GM21717 (cell line): ENCODE measurements around the gene MTF2.
"Not testable (repeated sequence)": the region's sequence is repeated elsewhere in the genome, so short reads cannot be mapped to it uniquely, and the experiment has no call there.

Source experiments
- ATAC-seq: cut with Tn5 transposase; IDR thresholded peaks from one replicate; pipeline ENCODE4 v1.9.1; 2021; ENCODE audit warnings: mild to moderate bottlenecking, moderate library complexity; ENCODE audit not compliant: unreplicated experiment

MTF2 gene

DNA sequence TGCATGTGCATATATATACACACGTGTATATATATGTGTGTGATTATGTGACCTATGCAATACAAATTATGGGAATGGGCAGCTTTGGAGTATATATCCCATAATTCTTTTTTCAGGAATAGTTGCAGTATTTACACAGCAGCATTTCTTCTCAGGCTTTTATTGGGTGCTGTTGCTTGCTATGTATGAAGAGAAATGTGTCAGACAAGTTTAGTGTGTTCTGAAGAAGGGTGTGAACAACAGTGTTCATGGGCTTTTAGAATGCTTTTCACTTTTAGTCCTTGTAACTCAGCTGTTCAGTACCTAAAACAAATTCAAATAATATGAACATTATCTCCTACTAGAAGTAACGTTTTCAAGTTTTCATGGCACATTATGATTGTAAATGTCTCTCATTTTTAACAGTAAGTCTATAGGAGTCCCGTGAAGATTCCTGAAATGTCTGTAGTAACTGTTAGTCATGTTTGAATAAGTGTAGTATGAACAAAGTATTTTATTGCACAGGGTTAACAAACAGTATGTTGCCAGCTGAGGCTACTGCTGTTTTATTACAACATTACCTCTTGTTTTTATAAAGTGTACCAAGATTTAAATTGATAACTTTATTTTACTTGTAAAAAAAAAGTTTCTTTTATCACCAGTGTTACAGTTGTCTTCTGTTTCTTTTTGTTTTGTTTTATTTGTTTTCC is 58.7 kb downstream of the MTF2 start:
- ATAC-seq, result no peak

DNA sequence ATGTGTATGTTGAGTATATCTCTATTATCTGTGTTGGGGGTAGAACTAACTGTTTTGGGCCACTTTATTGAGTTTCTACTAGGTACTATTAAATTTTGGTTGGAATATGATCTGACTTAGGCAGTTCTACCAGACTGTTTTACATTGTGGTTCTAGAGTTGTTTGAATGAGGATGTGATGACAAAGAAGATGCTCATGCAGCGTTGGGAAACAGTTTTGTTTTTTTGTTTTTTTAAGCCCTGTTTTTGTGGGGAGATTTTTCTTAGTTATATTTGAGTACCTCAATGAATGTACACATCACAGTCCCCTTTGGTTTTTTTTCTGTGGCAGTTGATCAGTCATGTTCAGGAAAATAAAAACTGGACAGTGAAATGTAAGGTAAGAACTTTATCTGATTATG is 61.0 kb downstream of the MTF2 start:
- ATAC-seq, result no peak

DNA sequence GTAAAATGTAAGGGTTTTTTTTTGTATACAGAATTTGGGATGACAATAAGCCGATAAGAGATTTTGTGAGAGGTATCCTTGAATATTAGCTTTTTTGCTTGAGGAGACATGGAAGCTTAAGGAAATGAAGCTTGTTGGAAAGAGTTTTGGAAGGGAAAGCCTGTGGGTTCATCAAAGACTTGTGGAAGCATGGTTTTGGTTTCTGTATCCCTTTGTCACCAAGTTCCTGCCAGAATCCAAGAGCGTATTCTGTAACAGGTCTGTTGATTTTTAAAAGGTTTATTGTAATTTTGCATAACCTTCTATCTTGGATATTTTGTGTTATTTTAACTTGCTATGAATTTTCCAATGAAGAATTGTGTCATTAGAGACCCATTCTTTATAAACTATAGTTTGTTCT is 63.1 kb downstream of the MTF2 start:
- no peak for ATAC-seq

DNA sequence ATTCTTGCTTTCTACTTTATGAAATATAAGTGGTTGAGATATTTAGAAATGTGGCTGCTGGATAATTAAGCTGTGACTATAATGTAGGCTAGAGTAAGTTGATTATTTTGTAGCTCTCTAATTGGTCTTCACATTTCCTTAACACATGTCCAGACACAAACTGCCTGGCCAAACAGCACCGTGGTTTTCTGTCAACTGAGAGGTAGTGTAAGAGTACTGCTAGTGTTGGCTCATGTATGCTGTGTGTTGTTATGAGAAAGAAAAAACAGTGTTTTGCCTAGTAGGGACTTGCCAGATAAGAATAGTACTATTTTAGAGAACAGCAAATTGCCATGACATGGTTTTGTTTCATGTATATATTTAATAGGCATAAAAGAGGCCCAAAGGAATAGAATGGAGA is 64.1 kb downstream of the MTF2 start:
- no peak for ATAC-seq

DNA sequence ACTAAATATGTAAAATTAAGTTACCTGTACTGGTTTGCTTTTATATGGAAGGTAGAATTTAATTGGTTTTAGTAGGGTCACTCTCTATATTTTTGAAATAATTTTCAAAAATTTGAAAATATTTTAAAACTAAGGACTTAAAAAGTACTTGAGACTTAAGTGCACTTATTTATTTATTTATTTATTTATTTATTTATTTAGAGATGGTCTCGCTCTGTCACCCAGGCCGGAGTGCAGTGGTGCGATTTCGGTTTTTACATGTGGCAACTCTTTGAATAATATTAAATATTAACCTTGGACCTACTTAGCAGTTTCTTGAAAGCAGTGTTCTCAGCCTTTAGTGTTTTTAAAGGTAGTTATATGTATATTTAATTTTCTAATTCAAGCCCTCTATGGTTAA is 64.7 kb downstream of the MTF2 start:
- ATAC-seq, result no peak

DNA sequence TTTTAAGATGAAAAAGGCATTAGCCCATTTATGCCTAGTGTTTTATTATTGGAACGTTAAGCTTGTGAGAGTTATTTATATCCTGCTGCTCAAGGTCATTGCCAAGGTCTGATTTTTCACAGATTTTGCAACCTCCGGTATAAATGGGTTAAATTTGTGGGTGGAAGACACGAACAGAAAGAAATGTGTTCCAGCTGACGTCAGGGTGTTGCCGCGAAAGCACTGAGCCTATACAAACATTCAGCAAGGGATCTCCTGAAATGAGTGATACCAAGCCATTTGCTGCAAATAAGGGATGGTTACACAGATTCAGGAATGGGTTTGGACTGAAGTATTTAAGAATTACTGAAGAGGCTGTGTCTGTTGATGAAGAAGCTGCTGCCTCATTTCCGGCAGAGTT is 68.9 kb downstream of the MTF2 start:
- ATAC-seq, result no peak

DNA sequence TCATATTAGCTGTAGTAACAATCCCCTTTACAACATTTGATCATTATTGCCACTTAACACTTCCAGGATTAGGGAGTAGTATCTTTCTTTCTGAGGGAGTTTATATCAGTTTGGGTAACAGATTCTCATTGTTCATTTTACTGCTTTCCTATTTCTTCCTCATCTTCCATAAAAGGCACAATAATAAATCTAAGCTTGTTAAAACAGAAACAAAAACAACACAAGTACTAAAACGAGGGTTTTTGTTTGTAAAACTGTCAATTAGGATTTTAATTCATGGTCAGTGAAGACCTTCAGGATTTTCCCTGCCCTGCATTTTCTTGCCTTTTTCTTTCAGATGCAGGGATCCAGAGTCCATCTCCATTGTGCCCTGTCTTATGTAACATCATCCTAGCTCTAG is 71.6 kb downstream of the MTF2 start:
- ATAC-seq, result no peak

DNA sequence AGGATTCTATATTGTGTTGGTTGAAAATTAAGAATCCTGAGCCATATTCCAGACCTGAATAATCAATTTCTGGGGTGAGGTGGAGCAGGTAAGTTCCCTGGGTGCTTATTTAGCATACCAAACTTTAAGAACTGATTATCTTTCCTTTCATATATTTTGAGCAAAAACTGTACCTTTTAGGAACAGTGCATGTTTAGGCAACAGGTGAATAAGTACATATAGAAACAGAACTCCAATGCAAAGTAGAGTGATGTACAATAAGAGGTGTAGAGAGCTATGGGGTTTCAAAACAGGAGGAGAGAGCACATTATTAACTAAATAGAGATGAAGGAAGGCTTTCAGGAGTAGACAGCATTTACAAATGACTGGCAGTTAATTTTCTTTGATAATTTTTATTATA is 72.4 kb downstream of the MTF2 start:
- no peak for ATAC-seq

DNA sequence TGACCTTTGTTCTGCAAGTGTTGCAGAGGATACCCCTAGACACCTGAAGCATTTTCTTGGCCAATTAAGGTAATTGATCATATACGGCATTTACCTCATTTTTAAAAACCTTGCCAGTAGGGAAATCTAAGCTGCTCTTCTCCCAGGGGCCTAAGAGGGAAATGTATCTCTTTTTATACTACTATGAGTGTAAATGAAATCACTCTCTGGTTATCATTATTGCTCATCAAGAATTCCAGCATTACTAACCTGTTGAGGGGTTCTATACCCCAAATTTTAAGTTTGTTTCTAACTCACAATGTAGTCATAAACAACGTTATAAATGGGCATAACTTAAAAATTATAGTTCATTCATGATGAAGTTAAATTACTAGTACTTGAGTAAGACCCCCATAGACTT is 73.8 kb downstream of the MTF2 start:
- ATAC-seq, result no peak

DNA sequence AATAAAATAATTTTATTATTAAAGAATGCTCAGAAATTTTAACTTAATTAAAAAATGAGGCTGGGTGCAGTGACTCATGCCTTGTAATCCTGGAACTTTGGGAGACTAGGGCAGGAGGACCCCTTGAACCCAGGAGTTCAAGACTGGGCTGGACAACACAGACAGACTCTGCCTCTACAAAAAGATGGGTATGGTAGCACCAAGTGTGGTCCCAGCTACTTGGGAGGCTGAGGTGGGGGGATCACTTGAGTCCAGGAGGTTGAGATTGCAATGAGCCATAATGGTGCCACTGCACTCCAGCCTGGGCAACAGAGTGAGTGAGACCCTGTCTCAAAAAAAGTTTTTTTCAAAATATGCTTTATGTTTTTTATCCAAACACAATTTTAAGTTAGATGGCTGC is 75.8 kb downstream of the MTF2 start:
- no peak for ATAC-seq

DNA sequence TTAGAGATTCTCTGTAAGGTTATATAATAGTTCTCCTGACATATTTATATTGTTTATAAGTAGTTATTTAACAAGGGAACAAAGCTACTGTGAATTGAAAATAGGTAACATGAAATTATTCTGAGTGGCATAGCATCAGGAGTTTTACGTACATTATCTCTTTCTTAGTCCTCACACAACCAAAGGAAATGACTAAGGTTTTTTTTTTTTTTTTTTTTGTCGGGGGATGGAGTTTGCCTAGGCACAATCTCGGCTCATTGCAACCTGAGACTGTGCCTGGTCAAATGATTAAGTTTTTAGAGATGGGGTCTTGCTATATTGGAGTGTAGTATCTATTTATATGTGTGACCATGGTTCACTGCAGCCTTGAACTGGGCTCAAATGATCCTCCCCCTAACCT is 76.3 kb downstream of the MTF2 start:
- ATAC-seq, result no peak

DNA sequence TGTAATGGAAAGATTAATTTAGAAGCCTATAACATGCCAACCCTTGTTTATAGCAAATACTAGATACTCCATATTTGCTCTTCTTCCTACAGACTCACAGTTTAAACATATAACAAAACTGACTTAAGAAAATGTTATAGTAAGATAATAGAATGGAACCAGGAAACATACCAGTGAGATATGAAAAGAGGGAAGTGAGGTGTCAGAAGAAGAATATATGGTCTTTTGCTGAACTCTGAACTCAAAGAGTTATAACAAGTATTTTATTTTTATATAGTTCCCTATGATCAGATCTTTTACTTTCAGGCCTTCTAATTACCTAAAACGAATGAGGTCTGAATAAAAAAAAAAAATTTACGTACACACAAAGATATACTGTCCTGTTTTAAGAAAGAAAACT is 80.3 kb downstream of the MTF2 start:
- no peak for ATAC-seq

DNA sequence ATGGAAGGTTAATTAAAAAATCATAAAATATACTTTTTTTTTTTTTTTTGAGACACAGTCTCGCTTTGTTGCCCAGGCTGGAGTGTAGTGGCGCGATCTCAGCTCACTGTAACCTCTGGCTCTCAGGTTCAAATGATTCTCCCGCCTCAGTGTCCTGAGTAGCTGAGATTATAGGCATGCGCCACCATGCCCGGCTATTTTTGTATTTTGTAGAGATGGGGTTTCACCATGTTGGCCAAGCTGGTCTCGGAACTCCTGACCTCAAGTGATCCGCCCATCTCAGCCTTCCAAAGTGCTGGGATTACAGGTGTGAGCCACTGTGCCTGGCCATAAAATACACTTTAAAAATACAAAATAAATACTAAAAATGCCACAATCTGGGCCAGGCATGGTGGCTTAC is 84.2 kb downstream of the MTF2 start:
- not testable (repeated sequence) for ATAC-seq

DNA sequence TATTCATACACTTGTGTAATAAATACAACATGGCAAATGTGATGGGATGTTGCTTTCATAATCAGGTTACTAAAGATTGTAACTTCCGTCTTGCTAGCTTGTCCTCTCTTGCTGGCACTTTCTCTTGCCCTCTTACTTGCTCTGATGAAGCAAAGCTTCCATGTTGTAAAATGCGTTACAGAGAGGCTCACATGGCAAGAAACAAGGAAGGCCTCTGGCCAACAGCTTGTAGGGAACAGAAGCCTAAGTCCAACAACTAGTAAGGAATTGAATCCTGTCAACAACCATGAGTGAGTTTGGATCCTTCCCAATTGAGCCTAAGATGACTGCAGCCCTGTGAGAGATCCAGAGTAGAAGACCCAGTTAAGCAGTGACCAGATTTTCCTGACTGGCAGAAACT is 85.7 kb downstream of the MTF2 start:
- no peak for ATAC-seq

DNA sequence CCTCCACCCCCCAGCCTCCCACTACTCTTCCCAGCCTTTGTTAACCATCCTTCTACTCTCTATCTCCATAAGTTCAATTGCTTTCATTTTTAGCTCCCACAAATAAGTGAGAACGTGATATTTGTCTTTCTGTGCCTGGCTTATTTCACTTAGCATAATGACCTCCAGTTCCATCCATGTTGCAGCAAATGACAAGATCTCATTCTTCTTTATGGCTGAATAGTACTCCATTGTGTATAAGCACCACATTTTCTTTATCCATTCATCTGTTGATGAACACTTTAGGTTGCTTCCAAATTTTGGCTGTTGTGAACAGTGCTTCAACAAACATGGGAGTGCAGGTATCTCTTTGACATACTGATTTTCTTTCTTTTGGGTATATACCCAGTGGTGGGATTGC is 86.8 kb downstream of the MTF2 start:
- ATAC-seq, result not testable (repeated sequence)

DNA sequence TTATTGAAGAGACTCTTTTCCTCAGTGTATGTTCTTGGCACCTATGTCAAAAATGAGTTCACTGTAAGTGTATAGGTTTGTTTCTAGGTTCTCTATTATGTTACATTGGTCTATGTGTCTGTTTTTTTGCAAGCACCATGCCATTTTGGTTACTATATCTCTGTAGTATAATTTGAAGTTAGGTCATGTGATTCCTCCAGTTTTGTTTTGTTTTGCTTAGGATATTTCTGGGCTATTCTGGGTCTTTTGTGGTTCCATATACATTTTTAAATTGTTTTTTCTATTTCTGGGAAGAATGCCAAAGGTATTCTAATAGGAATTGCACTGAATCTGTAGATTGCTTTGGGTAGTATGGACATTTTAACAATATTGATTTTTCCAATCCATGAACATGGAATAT is 87.9 kb downstream of the MTF2 start:
- ATAC-seq, result no peak

DNA sequence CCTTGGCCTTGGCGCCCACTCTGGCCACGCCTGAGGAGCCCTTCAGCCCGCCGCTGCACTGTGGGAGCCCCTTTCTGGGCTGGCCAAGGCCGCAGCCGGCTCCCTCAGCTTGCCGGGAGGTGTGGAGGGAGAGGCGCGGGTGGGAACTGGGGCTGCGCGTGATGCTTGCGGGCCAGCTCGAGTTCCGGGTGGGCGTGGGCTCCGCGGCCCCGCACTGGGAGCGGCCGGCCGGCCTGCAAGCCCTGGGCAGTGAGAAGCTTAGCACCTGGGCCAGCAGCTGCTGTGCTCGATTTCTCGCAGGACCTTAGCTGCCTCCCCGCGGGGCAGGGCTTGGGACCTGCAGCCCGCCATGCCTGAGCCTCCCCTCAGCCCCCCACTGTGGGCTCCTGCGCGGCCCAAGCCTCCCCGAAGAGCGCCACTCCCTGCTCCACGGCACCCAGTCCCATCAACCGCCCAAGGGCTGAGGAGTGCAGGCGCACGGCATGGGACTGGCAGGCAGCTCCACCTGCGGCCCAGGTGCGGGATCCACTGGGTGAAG is 91.1 kb downstream of the MTF2 start:
- not testable (repeated sequence) for ATAC-seq

DNA sequence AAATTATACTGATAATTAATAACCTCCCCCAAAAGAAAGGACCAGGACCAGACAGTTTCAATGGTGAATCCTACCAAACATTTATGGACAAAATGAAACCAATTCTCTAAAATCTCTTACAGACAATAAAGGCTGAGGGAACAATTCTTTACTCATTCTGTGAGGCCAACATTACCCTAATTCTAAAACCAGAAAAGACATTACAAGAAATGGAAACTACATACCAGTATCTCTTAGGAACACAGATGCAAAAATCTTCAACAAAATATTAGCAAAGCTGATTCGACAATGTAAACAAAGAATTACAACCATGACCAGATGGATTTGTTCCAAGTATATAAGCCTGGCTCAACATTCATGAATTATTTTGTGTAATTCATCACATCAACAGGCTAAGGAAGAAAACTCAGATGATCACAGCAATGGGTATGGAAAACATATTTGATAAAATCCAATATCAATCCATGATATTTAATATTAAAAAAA is 92.5 kb downstream of the MTF2 start:
- ATAC-seq, result no peak

DNA sequence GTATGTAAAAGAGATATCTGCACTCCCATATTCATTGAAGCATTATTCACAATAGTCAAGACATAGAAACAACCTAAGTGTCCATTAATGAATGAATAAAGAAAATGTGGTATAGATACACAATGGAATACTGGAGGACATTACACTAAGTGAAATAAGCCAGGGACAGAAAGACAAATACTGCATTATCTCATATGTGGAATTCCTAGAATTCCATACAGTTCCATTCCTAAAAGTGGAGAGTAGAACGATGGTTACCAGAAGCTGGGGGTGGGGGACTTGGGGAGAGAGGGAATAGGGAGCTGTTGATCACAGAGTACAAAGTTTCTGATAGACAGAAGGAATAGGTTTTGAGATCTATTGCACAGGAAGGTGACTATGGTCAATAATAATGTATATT is 93.7 kb downstream of the MTF2 start:
- no peak for ATAC-seq

DNA sequence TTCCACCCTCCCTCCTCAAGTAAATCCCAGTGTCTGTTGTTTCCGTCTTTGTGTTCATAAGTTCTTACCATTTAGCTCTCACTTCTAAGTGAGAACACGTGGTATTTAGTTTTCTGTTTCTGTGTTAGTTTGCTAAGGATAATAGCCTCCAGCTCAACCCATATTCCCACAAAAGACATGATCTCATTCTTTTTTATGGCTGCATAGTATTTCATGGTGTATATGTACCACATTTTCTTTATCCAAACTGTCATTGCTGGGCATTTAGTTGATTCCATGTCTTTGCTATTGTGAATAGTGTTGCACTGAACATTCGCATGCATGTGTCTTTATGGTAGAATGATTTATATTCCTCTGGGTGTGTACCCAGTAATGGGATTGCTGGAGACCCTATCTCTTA is 95.6 kb downstream of the MTF2 start:
- not testable (repeated sequence) for ATAC-seq

DNA sequence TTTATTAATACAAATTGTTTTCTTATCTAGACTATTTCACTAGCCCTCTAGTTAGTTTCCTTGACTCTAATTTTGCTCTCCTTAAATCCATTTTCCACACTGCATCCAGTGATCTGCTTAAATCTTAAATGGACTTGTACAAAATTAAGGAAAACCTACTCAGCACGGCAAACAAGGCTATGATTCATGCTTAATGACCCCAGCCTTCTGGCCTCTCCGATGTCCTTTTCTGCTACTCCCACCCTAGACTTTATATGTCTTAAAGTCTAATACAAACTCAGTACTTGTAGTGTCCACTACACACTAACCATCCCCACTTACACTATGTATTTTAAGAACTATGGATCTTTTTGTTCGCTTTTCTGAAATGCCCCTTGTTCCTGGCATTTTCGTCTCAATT is 98.9 kb downstream of the MTF2 start:
- ATAC-seq, result no peak

DNA sequence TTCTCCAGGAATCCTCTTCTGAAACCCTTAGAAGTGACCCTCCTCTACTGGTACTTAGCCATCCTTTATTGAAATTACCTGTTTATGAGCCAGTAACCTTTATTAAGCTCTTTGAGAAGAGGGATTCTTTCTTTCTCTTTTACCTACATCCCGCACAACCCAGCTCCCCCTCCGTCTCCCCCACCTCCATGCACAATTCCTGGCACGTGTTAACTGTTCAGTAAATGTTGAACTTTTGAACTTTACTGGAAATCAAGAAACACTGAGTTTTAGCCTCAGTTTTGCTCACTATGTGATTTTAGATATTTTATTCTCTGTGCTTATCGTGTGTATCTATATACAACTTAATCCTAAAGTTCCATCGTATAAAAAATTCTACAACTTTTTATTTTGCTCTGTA is 99.3 kb downstream of the MTF2 start:
- no peak for ATAC-seq
